ENCODE results near the gene UBA3. TPM values are rescaled to one million over a fixed set of nuclear protein-coding genes. Genes with fewer than 3 reads are reported as not detected.

UBA3 gene
- total RNA-seq, 1 donor from 2014 or later, result 68.6 TPM

DNA sequence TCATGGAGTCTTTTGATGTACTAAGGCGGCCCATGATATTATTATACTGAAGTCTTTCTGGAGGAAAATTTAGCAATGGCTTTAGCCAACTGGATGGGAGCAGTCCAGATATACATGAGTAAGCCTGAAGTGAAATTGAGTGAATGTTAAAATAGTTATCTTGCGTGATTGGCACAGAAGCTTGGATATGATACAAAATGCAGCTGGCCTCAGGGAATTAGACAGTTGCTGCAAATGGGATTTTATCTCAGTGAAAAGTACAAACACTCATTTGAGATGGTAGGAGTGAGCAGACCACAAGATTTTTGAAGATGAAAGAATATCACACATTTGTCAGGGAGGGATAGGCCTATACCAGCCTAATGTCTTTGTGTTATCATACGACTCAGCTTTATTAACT is 33.4 kb upstream of the UBA3 start:
- Mint-ChIP-seq H3K36me3 (ENCODE audit: unreplicated experiment) (no peaks in the 10 kb centered on the region), H3K4me3 (ENCODE audit: unreplicated experiment) (no peak overlapping the region), H3K4me1 (ENCODE audit: low read depth, unreplicated experiment) (no peaks in the 10 kb centered on the region), H3K27me3 (ENCODE audit: unreplicated experiment) (no peaks in the 10 kb centered on the region), H3K9me3 (ENCODE audit: unreplicated experiment) (no peaks in the 10 kb centered on the region), H3K27ac (ENCODE audit: unreplicated experiment) (no peak overlapping the region)
- no peak for DNase-seq
- TF ChIP-seq, protein P1, sequence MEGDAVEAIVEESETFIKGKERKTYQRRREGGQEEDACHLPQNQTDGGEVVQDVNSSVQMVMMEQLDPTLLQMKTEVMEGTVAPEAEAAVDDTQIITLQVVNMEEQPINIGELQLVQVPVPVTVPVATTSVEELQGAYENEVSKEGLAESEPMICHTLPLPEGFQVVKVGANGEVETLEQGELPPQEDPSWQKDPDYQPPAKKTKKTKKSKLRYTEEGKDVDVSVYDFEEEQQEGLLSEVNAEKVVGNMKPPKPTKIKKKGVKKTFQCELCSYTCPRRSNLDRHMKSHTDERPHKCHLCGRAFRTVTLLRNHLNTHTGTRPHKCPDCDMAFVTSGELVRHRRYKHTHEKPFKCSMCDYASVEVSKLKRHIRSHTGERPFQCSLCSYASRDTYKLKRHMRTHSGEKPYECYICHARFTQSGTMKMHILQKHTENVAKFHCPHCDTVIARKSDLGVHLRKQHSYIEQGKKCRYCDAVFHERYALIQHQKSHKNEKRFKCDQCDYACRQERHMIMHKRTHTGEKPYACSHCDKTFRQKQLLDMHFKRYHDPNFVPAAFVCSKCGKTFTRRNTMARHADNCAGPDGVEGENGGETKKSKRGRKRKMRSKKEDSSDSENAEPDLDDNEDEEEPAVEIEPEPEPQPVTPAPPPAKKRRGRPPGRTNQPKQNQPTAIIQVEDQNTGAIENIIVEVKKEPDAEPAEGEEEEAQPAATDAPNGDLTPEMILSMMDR (IDR thresholded peaks at IDR 0.05; ENCODE audit: partially characterized antibody, unreplicated experiment), result no peak

DNA sequence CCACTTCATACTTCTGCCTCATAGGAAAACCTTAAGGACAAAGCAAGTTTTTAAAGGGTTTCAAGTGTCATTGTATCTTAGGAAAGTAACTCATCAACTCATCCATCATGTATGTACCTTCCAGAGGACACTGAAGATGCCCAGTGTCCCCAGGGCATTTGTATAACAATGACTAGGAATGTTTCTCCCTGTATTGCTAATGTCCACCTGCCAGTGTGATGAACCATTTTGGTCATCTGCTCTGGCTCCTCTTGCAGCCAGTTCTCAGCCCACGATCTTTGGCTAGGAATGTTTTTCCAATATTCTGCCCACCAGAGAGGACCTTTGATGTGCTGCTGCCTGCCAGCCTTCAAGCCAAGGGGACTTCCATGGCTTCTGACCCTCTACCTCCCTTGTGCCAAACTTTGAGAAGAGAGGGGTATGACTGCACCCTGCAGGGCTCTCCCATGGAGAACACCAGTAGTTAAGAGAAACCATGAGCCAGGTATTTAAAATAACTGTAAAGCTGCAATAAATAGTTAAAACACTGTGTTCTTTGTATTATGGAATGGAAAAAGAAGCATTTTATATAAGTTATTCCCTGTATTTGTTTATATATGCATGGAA is 30.9 kb upstream of the UBA3 start:
- no peak overlapping the region for H3K4me3 Mint-ChIP-seq (ENCODE audit: unreplicated experiment)
- H3K4me1 Mint-ChIP-seq (ENCODE audit: low read depth, unreplicated experiment), result no peaks in the 10 kb centered on the region
- TF ChIP-seq, protein P1 (IDR thresholded peaks at IDR 0.05; ENCODE audit: partially characterized antibody, unreplicated experiment), result no peak
- H3K36me3 Mint-ChIP-seq (ENCODE audit: unreplicated experiment), result no peaks in the 10 kb centered on the region
- no peaks in the 10 kb centered on the region for H3K27me3 Mint-ChIP-seq (ENCODE audit: unreplicated experiment)
- H3K27ac Mint-ChIP-seq (ENCODE audit: unreplicated experiment), result no peak overlapping the region
- no peak for DNase-seq
- H3K9me3 Mint-ChIP-seq (ENCODE audit: unreplicated experiment), result no peaks in the 10 kb centered on the region

DNA sequence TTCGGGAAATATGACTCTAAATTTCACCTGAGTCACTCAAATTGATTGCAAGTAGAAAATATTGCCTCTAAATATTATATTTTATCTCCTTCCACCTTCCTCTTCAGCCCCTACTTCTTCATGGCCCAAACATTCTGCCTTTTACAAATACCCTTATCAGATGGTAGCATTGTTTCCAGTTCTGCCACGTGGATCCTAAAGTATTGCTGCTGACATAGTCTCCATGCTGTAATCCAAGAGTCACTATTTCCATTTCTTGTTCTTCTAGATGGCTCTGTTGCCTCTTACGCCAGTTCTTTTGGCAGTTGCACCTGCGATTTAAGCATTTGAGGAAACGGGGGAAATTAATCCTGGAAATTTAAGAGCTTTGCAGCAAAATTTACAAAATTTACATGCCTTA is 28.6 kb upstream of the UBA3 start:
- Mint-ChIP-seq H3K36me3 (ENCODE audit: unreplicated experiment) (no peaks in the 10 kb centered on the region), H3K4me1 (ENCODE audit: low read depth, unreplicated experiment) (no peaks in the 10 kb centered on the region), H3K27me3 (ENCODE audit: unreplicated experiment) (no peaks in the 10 kb centered on the region), H3K27ac (ENCODE audit: unreplicated experiment) (no peak overlapping the region), H3K4me3 (ENCODE audit: unreplicated experiment) (no peak overlapping the region), H3K9me3 (ENCODE audit: unreplicated experiment) (no peaks in the 10 kb centered on the region)
- TF ChIP-seq, protein P1 (IDR thresholded peaks at IDR 0.05; ENCODE audit: partially characterized antibody, unreplicated experiment), result no peak
- DNase-seq, result no peak

DNA sequence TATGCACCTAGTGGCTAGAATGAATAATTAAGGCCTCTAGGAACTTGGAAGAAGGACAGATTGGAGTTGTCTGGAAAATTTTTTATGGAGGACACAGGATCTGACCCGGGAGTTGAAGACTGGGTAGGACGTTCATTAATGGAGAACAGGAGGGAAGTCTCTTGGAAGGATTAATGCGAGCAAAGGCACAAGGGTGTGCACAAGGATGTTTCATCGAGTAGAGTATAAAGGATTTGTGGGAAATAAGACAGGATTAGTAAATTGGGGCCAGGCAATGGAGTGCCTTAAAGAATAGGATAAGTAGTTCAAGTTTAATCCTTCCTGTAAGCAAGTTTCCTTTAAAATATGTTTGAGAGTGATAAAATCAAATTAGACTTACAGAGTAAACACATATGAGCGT is 27.7 kb upstream of the UBA3 start:
- H3K4me3 Mint-ChIP-seq (ENCODE audit: unreplicated experiment), result no peak overlapping the region
- TF ChIP-seq, protein P1 (IDR thresholded peaks at IDR 0.05; ENCODE audit: partially characterized antibody, unreplicated experiment), result no peak
- no peaks in the 10 kb centered on the region for H3K27me3 Mint-ChIP-seq (ENCODE audit: unreplicated experiment)
- H3K4me1 Mint-ChIP-seq (ENCODE audit: low read depth, unreplicated experiment), result no peaks in the 10 kb centered on the region
- no peaks in the 10 kb centered on the region for H3K36me3 Mint-ChIP-seq (ENCODE audit: unreplicated experiment)
- DNase-seq, result no peak
- H3K27ac Mint-ChIP-seq (ENCODE audit: unreplicated experiment), result no peak overlapping the region
- no peaks in the 10 kb centered on the region for H3K9me3 Mint-ChIP-seq (ENCODE audit: unreplicated experiment)

DNA sequence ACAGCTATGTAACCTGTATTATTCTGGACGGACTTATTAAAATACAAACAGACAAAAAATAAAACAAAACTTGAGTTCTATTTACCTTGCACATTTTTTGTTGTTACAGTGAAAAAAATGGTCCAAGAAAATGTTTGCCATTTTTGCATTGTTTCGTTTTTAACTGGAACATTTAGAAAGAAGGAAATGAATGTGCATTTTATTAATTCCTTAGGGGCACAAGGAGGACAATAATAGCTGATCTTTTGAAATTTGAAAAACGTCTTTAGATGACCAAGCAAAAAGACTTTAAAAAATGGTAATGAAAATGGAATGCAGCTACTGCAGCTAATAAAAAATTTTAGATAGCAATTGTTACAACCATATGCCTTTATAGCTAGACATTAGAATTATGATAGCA is 25.2 kb upstream of the UBA3 start:
- DNase-seq, result no peak
- no peaks in the 10 kb centered on the region for H3K4me1 Mint-ChIP-seq (ENCODE audit: low read depth, unreplicated experiment)
- H3K27ac Mint-ChIP-seq (ENCODE audit: unreplicated experiment), result no peak overlapping the region
- peaks cover 4% of the 10 kb centered on the region for H3K36me3 Mint-ChIP-seq (ENCODE audit: unreplicated experiment)
- no peaks in the 10 kb centered on the region for H3K27me3 Mint-ChIP-seq (ENCODE audit: unreplicated experiment)
- H3K9me3 Mint-ChIP-seq (ENCODE audit: unreplicated experiment), result no peaks in the 10 kb centered on the region
- TF ChIP-seq, protein P1 (IDR thresholded peaks at IDR 0.05; ENCODE audit: partially characterized antibody, unreplicated experiment), result no peak
- no peak overlapping the region for H3K4me3 Mint-ChIP-seq (ENCODE audit: unreplicated experiment)

Measured in glutamatergic neuron (in vitro differentiated cells).